Thyroid gland (tissue), 4 donors: ENCODE measurements around the gene FBXO30. TPM values are rescaled to one million over a fixed set of nuclear protein-coding genes. Genes with fewer than 3 reads are reported as not detected.
A peak's percentile ranks its signal among the peaks of the same experiment; 100 is the strongest.

ENCODE experiments used
- DNase-seq, 2 donors: peaks; one replicate each; pipeline ENCODE4 v3.0.0-alpha.2; 2019
- H3K27ac ChIP-seq, 3 donors: fragments of 200-600 bp; sonication (generic); 1 replicate in 2 of 3; 2 replicates in 1 of 3; pipeline ENCODE4 v1.5.1; 2016 to 2019; ENCODE audit warnings: mild to moderate bottlenecking in 1 of 3, moderate library complexity in 1 of 3
- H3K27me3 ChIP-seq: fragments of 200-600 bp; sonication (generic); one replicate; pipeline ENCODE4 v1.5.1; 2019
- H3K36me3 ChIP-seq, 2 donors: fragments of 200-600 bp; sonication (generic); one replicate each; pipeline ENCODE4 v1.5.1; 2016 to 2019
- H3K4me1 ChIP-seq, 2 donors: fragments of 200-600 bp; sonication (generic); one replicate each; pipeline ENCODE4 v1.5.1; 2017 to 2019
- H3K4me3 ChIP-seq, 3 donors: fragments of 200-600 bp; sonication (generic); replicated peaks in 1 of 3; 1 replicate in 2 of 3; 2 replicates in 1 of 3; pipeline ENCODE4 v1.5.1; 2016; ENCODE audit warnings: mild to moderate bottlenecking in 1 of 3
- H3K9me3 ChIP-seq: fragments of 200-600 bp; sonication (generic); one replicate; pipeline ENCODE4 v1.5.1; 2017
- CTCF ChIP-seq, 6 experiments: fragments of 200-600 bp in 3 of 6; fragments of 450-650 bp in 3 of 6; sonication (generic) in 3 of 6; IDR thresholded peaks; one replicate each; pipeline ENCODE4 v1.5.1; 2016 to 2019; ENCODE audit warnings: antibody characterized with exemption in 6 of 6, mild to moderate bottlenecking in 2 of 6, inconsistent platforms in 1 of 6, moderate library complexity in 1 of 6
- POLR2A ChIP-seq, 2 donors: fragments of 450-650 bp; IDR thresholded peaks; one replicate each; pipeline ENCODE4 v1.6.1; 2017; ENCODE audit warnings: antibody characterized with exemption in 2 of 2, mild to moderate bottlenecking in 2 of 2, moderate library complexity in 1 of 2
- WGBS, 2 donors: methylation state at CpG; one replicate each; pipeline ENCODE4 v1.1.5; 2017; 5-methylcytosine and 5-hydroxymethylcytosine counted together
- intact Hi-C: fragments of 100-400 bp; cut with DNase I; formaldehyde crosslinking; loops from one replicate; pipeline ENCODE4 v1.15.1; 2023
- total RNA-seq, 4 donors: library from RNA; depleted of rRNA; stranded (reverse); fragments of >200 nt; gene quantifications; one replicate each; pipeline ENCODE4 v1.2.3, GENCODE V29; 2016

The FBXO30 gene
- total RNA-seq, 4 donors from 2014 or later = 18.8 to 33.3 (median 20.8) TPM

- Histone ChIP-seq H3K27ac (no peak overlapping the region), H3K4me1 (no peaks in the 10 kb centered on the region), H3K27me3 (no peaks in the 10 kb centered on the region), H3K4me3 (no peak overlapping the region), H3K9me3 (no peaks in the 10 kb centered on the region), H3K36me3 (no peaks in the 10 kb centered on the region)
- no peak for TF ChIP-seq POLR2A (IDR thresholded peaks at IDR 0.05)
- TF ChIP-seq CTCF (IDR thresholded peaks at IDR 0.05) = no peak
- DNase-seq = no peak
- intact Hi-C loops = no loop called here
These were observed 50.9 kb downstream of the FBXO30 start for GRCh38 chr6:145763742-145764141.

- no peaks in the 10 kb centered on the region for H3K36me3 ChIP-seq
- no peaks in the 10 kb centered on the region for H3K9me3 ChIP-seq
- H3K4me1 ChIP-seq = no peaks in the 10 kb centered on the region
- no peak for DNase-seq
- intact Hi-C loops = no loop called here
- H3K27me3 ChIP-seq = no peaks in the 10 kb centered on the region
- no peak overlapping the region for H3K27ac ChIP-seq
- H3K4me3 ChIP-seq = no peak overlapping the region
- TF ChIP-seq POLR2A (IDR thresholded peaks at IDR 0.05) (no peak), CTCF (IDR thresholded peaks at IDR 0.05) (peak in 1 of 6 experiments; percentile 8)
These were observed 53.0 kb downstream of the FBXO30 start for GRCh38 chr6:145761584-145761983.

- no peak for DNase-seq
- no peak for TF ChIP-seq POLR2A (IDR thresholded peaks at IDR 0.05)
- TF ChIP-seq CTCF (IDR thresholded peaks at IDR 0.05) = no peak
- no peaks in the 10 kb centered on the region for H3K36me3 ChIP-seq
- H3K27me3 ChIP-seq = no peaks in the 10 kb centered on the region
- no peaks in the 10 kb centered on the region for H3K9me3 ChIP-seq
- intact Hi-C loops = no loop called here
- H3K4me3 ChIP-seq = no peak overlapping the region
- no peaks in the 10 kb centered on the region for H3K4me1 ChIP-seq
- 90 to 92% methylated on average over 4 of the region's 4 CpGs for WGBS, 2 donors
- H3K27ac ChIP-seq = no peak overlapping the region
These were observed 56.5 kb downstream of the FBXO30 start for GRCh38 chr6:145758113-145758512.

- Histone ChIP-seq H3K27ac (no peak overlapping the region), H3K27me3 (no peaks in the 10 kb centered on the region), H3K4me1 (no peaks in the 10 kb centered on the region), H3K36me3 (no peaks in the 10 kb centered on the region), H3K4me3 (no peak overlapping the region), H3K9me3 (no peaks in the 10 kb centered on the region)
- intact Hi-C loops = no loop called here
- peak; percentile 12 to 37 for DNase-seq
- WGBS, 2 donors = 38 to 48% methylated on average over 1 of the region's 1 CpG
- TF ChIP-seq CTCF (IDR thresholded peaks at IDR 0.05) (no peak), POLR2A (IDR thresholded peaks at IDR 0.05) (no peak)
These were observed 58.4 kb downstream of the FBXO30 start for GRCh38 chr6:145756170-145756662.

- Histone ChIP-seq H3K27ac (no peak overlapping the region), H3K4me1 (no peaks in the 10 kb centered on the region), H3K9me3 (no peaks in the 10 kb centered on the region), H3K4me3 (no peak overlapping the region), H3K36me3 (no peaks in the 10 kb centered on the region), H3K27me3 (no peaks in the 10 kb centered on the region)
- no peak for DNase-seq
- TF ChIP-seq POLR2A (IDR thresholded peaks at IDR 0.05) (no peak), CTCF (IDR thresholded peaks at IDR 0.05) (no peak)
- intact Hi-C loops = no loop called here
These were observed 58.9 kb downstream of the FBXO30 start for GRCh38 chr6:145755682-145756081.
